ENCODE measurements around the gene OTUD4. TPM values are rescaled to one million over a fixed set of nuclear protein-coding genes. Genes with fewer than 3 reads are reported as not detected.
"Not testable (repeated sequence)": the region's sequence is repeated elsewhere in the genome, so short reads cannot be mapped to it uniquely, and the experiment has no call there.

OTUD4 gene
- total RNA-seq, 4 donors from 2014 or later: 19.1 to 68.5 (median 47.0) TPM

DNA sequence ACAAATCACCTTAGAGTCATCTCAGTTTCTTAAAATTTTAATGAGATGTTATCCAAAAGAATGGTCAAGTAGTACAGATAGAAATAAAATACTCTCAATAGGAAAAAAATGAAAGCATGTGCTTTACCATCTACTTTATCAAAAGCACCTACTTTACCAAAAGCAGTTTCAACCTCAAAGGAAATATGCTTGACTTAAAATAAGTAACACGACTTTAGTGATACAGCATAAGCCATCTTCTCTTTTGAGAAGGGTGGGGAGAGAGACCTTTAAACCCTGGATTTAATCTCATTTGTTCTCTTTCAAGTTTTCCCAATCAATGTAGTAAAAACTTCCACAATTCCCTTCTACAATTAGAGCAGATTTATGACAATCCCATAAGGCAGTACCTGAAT, 26.5 kb downstream of the OTUD4 start:
- no peaks in the 10 kb centered on the region for H3K4me1 ChIP-seq
- no peaks in the 10 kb centered on the region for H3K9me3 ChIP-seq
- peaks cover 0 to 82% (median 0%) of the 10 kb centered on the region in 3 donors for H3K36me3 ChIP-seq
- DNase-seq: no peak
- H3K4me3 ChIP-seq: no peak overlapping the region
- no peak for TF ChIP-seq POLR2A (IDR thresholded peaks at IDR 0.05)
- TF ChIP-seq, protein P1, sequence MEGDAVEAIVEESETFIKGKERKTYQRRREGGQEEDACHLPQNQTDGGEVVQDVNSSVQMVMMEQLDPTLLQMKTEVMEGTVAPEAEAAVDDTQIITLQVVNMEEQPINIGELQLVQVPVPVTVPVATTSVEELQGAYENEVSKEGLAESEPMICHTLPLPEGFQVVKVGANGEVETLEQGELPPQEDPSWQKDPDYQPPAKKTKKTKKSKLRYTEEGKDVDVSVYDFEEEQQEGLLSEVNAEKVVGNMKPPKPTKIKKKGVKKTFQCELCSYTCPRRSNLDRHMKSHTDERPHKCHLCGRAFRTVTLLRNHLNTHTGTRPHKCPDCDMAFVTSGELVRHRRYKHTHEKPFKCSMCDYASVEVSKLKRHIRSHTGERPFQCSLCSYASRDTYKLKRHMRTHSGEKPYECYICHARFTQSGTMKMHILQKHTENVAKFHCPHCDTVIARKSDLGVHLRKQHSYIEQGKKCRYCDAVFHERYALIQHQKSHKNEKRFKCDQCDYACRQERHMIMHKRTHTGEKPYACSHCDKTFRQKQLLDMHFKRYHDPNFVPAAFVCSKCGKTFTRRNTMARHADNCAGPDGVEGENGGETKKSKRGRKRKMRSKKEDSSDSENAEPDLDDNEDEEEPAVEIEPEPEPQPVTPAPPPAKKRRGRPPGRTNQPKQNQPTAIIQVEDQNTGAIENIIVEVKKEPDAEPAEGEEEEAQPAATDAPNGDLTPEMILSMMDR (IDR thresholded peaks at IDR 0.05): no peak
- H3K27me3 ChIP-seq: no peaks in the 10 kb centered on the region
- H3K27ac ChIP-seq: no peak overlapping the region

DNA sequence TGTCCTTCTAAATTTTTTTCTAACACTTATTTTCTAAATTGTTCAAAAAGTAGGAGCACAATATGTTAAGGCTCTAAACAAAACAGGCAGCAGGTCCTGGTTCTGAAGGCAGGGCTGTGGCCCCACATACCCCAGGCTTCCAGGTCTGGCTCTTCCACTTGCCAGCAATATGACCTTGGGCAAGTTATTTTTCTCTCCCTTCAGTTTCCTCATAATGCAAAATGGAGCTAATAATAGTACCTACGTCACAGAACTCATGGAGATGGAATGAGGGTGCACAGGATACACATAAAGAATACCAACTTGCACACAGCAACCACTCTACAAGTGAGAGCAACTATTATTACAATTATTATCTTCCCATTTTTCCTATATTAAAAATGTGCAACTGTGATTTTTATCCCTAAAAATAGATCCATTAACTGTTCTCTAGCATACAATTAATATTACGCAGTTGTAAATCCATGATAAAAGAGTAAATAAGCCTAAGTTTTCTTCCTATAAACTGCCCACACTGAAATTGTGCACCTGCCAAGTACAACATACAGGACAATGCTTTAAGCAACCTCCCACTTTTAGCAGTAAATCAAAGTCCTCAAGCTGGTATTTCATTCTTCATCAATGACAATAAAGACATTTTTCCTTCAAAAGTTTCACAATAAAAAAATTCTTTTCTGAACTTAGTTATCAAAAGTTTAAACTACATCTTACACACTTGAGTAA, 27.0 kb downstream of the OTUD4 start:
- H3K36me3 ChIP-seq: peaks cover 0 to 84% (median 0%) of the 10 kb centered on the region in 3 donors
- no peak for TF ChIP-seq POLR2A (IDR thresholded peaks at IDR 0.05)
- TF ChIP-seq, protein P1 (IDR thresholded peaks at IDR 0.05): no peak
- H3K9me3 ChIP-seq: no peaks in the 10 kb centered on the region
- DNase-seq: no peak
- no peaks in the 10 kb centered on the region for H3K27me3 ChIP-seq
- no peak overlapping the region for H3K4me3 ChIP-seq
- no peak overlapping the region for H3K27ac ChIP-seq
- no peaks in the 10 kb centered on the region for H3K4me1 ChIP-seq

DNA sequence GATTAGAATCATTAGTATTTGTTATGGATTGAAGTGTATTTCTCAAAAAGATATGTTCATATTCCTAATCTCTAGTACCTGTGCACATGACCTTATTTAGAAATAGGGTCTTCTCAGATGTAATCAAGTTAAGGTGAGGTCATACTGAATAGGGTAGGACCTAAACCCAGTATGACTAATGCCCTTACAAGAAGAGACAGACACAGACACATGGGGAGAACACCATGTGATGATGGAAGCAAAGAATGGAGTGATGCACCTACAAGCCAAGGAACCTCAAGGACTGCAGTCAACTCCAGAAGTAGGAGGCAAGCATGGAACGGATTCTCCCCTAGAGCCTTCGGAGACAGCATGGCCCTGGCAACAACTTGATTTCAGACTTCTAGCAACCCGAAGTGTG, 31.4 kb downstream of the OTUD4 start:
- H3K27ac ChIP-seq: no peak overlapping the region
- peaks cover 0 to 85% (median 0%) of the 10 kb centered on the region in 3 donors for H3K36me3 ChIP-seq
- no peak overlapping the region for H3K4me3 ChIP-seq
- TF ChIP-seq, protein P1 (IDR thresholded peaks at IDR 0.05): no peak
- TF ChIP-seq POLR2A (IDR thresholded peaks at IDR 0.05): no peak
- H3K9me3 ChIP-seq: no peaks in the 10 kb centered on the region
- no peak for DNase-seq
- no peaks in the 10 kb centered on the region for H3K27me3 ChIP-seq
- no peaks in the 10 kb centered on the region for H3K4me1 ChIP-seq

DNA sequence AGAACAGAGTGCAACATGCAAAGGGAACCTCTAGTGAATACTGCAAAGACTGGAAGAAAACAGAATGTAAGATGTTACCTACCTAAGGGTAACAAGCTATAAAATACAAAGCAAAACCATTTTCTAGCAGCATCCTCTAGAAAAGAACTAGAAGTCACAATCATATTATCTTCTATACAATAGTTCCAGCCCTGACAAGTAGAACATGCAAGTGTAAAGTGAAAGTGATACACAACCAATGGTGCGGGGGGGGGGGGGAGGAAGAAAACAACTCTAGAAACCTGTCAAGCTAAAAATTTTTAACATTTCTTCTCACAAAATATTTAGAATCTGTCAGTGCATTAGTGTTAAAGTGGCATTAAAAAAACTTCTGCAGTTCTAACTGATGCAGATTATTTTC, 44.2 kb downstream of the OTUD4 start:
- not testable (repeated sequence) for H3K27me3 ChIP-seq, H3K27ac ChIP-seq, H3K9me3 ChIP-seq, H3K4me3 ChIP-seq, H3K4me1 ChIP-seq, DNase-seq
- H3K36me3 ChIP-seq: peaks cover 0 to 40% (median 3%) of the 10 kb centered on the region in 3 donors

DNA sequence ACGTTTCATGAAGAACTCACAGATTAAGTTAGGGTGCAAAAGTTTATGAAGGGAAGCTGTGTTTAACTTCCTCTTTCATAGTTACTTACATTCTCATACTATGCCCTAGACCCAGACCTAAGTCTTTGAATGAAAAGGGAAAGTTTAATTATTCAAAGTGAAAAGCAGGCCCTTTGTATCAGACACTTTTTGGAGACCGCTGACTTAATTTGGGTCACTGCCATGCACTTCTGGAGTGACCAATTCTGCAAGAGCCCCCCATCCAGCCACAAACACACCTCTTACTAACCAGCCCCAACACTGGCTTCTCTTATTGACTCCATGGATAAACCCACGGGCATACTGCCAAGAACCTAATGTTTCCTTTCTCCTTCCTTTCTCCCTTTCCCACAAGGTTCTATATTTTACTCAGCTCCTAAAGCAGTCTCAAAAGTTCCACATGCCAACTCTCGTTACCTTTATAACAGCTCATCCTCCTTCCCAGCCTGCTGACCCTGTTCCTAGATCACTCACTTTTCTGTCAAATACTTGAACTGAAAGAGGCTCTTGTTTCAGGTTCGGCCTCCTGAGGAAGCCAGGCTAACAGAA, 47.8 kb downstream of the OTUD4 start:
- H3K27ac ChIP-seq: no peak overlapping the region
- no peaks in the 10 kb centered on the region for H3K4me1 ChIP-seq
- H3K9me3 ChIP-seq: no peaks in the 10 kb centered on the region
- no peak for DNase-seq
- peaks cover 0 to 23% (median 0%) of the 10 kb centered on the region in 3 donors for H3K36me3 ChIP-seq
- no peak overlapping the region for H3K4me3 ChIP-seq
- H3K27me3 ChIP-seq: no peaks in the 10 kb centered on the region
- no peak for TF ChIP-seq POLR2A (IDR thresholded peaks at IDR 0.05)
- TF ChIP-seq, protein P1 (IDR thresholded peaks at IDR 0.05): no peak

DNA sequence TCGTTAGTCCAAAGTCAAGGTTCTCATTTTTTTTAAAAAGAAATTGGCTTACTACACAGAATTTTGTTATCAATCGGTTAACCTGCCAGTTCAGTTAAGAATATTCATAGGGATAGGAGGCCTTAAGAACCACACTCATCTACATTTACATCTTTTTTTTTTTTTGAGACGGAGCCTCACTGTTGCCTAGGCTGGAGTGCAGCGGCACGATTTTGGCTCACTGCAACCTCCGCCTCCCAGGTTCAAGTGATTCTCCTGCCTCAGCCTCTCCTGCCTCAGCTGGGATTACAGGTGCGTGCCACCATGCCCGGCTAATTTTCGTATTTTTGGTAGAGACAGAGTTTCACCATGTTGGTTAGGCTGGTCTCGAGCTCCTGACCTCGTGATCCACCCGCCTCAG, 48.5 kb downstream of the OTUD4 start:
- H3K27ac ChIP-seq: no peak overlapping the region
- TF ChIP-seq POLR2A (IDR thresholded peaks at IDR 0.05): no peak
- TF ChIP-seq, protein P1 (IDR thresholded peaks at IDR 0.05): no peak
- no peaks in the 10 kb centered on the region for H3K27me3 ChIP-seq
- no peaks in the 10 kb centered on the region for H3K9me3 ChIP-seq
- DNase-seq: no peak
- H3K4me1 ChIP-seq: no peaks in the 10 kb centered on the region
- H3K4me3 ChIP-seq: no peak overlapping the region
- H3K36me3 ChIP-seq: peaks cover 0 to 24% (median 0%) of the 10 kb centered on the region in 3 donors

Measured in Peyer's patch (tissue), 4 donors.